Measurements from ENCODE around the gene DRAP1. TPM values are rescaled to one million over a fixed set of nuclear protein-coding genes. Genes with fewer than 3 reads are reported as not detected.

Gene DRAP1
- polyA plus RNA-seq, 6 donors from 2014 or later: 57.3 to 89.8 (median 71.1) TPM

- Mint-ChIP-seq H3K4me3 (no peak overlapping the region), H3K27ac (no peak overlapping the region), H3K9me3 (no peaks in the 10 kb centered on the region), H3K27me3 (peaks cover 0 to 4% (median 1%) of the 10 kb centered on the region in 3 donors), H3K4me1 (peaks cover 17 to 24% (median 23%) of the 10 kb centered on the region in 3 donors), H3K36me3 (no peaks in the 10 kb centered on the region)
- DNase-seq (no peak), ATAC-seq (ENCODE audit: low read depth in 2 of 2) (no peak)
Measured at GRCh38 chr11:65953471-65953870, 34.2 kb downstream of the DRAP1 start.

GRCh38 chr11:65954771-65955170 lies 35.5 kb downstream of the DRAP1 start:
- peaks cover 20 to 27% (median 25%) of the 10 kb centered on the region in 3 donors for H3K4me1 Mint-ChIP-seq
- no peaks in the 10 kb centered on the region for H3K36me3 Mint-ChIP-seq
- H3K9me3 Mint-ChIP-seq: no peaks in the 10 kb centered on the region
- no peak for DNase-seq
- peak overlapping the region in 1 of 8 donors; percentile 9 for H3K4me3 Mint-ChIP-seq
- no peak for ATAC-seq (ENCODE audit: low read depth in 2 of 2)
- H3K27me3 Mint-ChIP-seq: peaks cover 0 to 4% (median 0%) of the 10 kb centered on the region in 3 donors
- no peak overlapping the region for H3K27ac Mint-ChIP-seq

GRCh38 chr11:65958291-65958690 lies 39.1 kb downstream of the DRAP1 start:
- peak overlapping the region in 4 of 8 donors; percentile 38 to 72 (median 56) for H3K4me3 Mint-ChIP-seq
- peak overlapping the region in 2 of 6 donors; percentile 62 to 76 for H3K27ac Mint-ChIP-seq
- no peak for ATAC-seq (ENCODE audit: low read depth in 2 of 2)

GRCh38 chr11:65958774-65959420 lies 39.7 kb downstream of the DRAP1 start:
- DNase-seq: no peak
- Mint-ChIP-seq H3K9me3 (no peaks in the 10 kb centered on the region), H3K4me1 (peaks cover 49 to 52% (median 52%) of the 10 kb centered on the region in 3 donors), H3K27ac (peak overlapping the region in 2 of 6 donors; percentile 10 to 76), H3K4me3 (peak overlapping the region in 5 of 8 donors; percentile 25 to 99 (median 66)), H3K27me3 (no peaks in the 10 kb centered on the region), H3K36me3 (peaks cover 0 to 16% of the 10 kb centered on the region in 2 donors)
- no peak for ATAC-seq (ENCODE audit: low read depth in 2 of 2)

More at GRCh38 chr11:65958291-65958690, 39.1 kb downstream of the DRAP1 start:
- peaks cover 0 to 16% of the 10 kb centered on the region in 2 donors for H3K36me3 Mint-ChIP-seq
- no peak for DNase-seq
- H3K9me3 Mint-ChIP-seq: no peaks in the 10 kb centered on the region
- H3K4me1 Mint-ChIP-seq: peaks cover 44 to 47% (median 46%) of the 10 kb centered on the region in 3 donors
- H3K27me3 Mint-ChIP-seq: no peaks in the 10 kb centered on the region

GRCh38 chr11:65960824-65961266 lies 41.6 kb downstream of the DRAP1 start:
- Mint-ChIP-seq H3K27me3 (no peaks in the 10 kb centered on the region), H3K4me1 (peaks cover 59 to 64% (median 60%) of the 10 kb centered on the region in 3 donors), H3K27ac (peak overlapping the region; percentile 98 to 99 (median 99)), H3K9me3 (no peaks in the 10 kb centered on the region), H3K4me3 (peak overlapping the region; percentile 92 to 99 (median 98)), H3K36me3 (peaks cover 0 to 33% of the 10 kb centered on the region in 2 donors)
- no peak for ATAC-seq (ENCODE audit: low read depth in 2 of 2)
- no peak for DNase-seq

- Mint-ChIP-seq H3K27me3 (no peaks in the 10 kb centered on the region), H3K27ac (peak within 1 kb of the TSS; percentile 98 to 99 (median 99)), H3K36me3 (peaks cover 0 to 37% of the 10 kb centered on the region in 2 donors), H3K4me3 (peak within 1 kb of the TSS; percentile 92 to 99 (median 98)), H3K9me3 (no peaks in the 10 kb centered on the region), H3K4me1 (peaks cover 58 to 63% (median 61%) of the 10 kb centered on the region in 3 donors)
- DNase-seq (peak; percentile 93), ATAC-seq (ENCODE audit: low read depth in 2 of 2) (peak; percentile 82 to 87)
Measured at GRCh38 chr11:65961267-65962140, 42.3 kb downstream of the DRAP1 start, which contains the start of gene SART1. Gene SART1, plus strand, starts transcription at chr11:65961734. Its CDS starts 47 bp downstream, at chr11:65961781.

- Mint-ChIP-seq H3K36me3 (peaks cover 0 to 37% of the 10 kb centered on the region in 2 donors), H3K9me3 (no peaks in the 10 kb centered on the region), H3K27ac (peak overlapping the region; percentile 78 to 99 (median 94)), H3K4me3 (peak overlapping the region; percentile 83 to 99 (median 98)), H3K4me1 (peaks cover 52 to 57% (median 55%) of the 10 kb centered on the region in 3 donors), H3K27me3 (no peaks in the 10 kb centered on the region)
- ATAC-seq (ENCODE audit: low read depth in 2 of 2) (peak in 1 of 2 donors; percentile 70), DNase-seq (no peak)
Measured at GRCh38 chr11:65962141-65962564, 42.9 kb downstream of the DRAP1 start.

- Mint-ChIP-seq H3K9me3 (no peaks in the 10 kb centered on the region), H3K4me3 (peak overlapping the region in 3 of 8 donors; percentile 35 to 99 (median 80)), H3K36me3 (peaks cover 0 to 49% of the 10 kb centered on the region in 2 donors), H3K4me1 (peaks cover 45 to 53% (median 50%) of the 10 kb centered on the region in 3 donors), H3K27me3 (no peaks in the 10 kb centered on the region), H3K27ac (peak overlapping the region in 2 of 6 donors; percentile 87 to 98)
- ATAC-seq (ENCODE audit: low read depth in 2 of 2) (no peak), DNase-seq (no peak)
Measured at GRCh38 chr11:65964906-65965305, 45.7 kb downstream of the DRAP1 start.

GRCh38 chr11:65965986-65966762 lies 46.9 kb downstream of the DRAP1 start:
- H3K9me3 Mint-ChIP-seq: no peaks in the 10 kb centered on the region
- ATAC-seq (ENCODE audit: low read depth in 2 of 2): no peak
- H3K27me3 Mint-ChIP-seq: no peaks in the 10 kb centered on the region
- DNase-seq: no peak
- H3K4me3 Mint-ChIP-seq: no peak overlapping the region
- H3K36me3 Mint-ChIP-seq: peaks cover 0 to 56% of the 10 kb centered on the region in 2 donors
- peak overlapping the region in 2 of 6 donors; percentile 38 to 98 for H3K27ac Mint-ChIP-seq
- H3K4me1 Mint-ChIP-seq: peaks cover 47 to 57% (median 48%) of the 10 kb centered on the region in 3 donors

GRCh38 chr11:65967329-65967934 lies 48.2 kb downstream of the DRAP1 start:
- H3K4me3 Mint-ChIP-seq: no peak overlapping the region
- no peaks in the 10 kb centered on the region for H3K27me3 Mint-ChIP-seq
- peaks cover 39 to 55% (median 39%) of the 10 kb centered on the region in 3 donors for H3K4me1 Mint-ChIP-seq
- no peaks in the 10 kb centered on the region for H3K9me3 Mint-ChIP-seq
- ATAC-seq (ENCODE audit: low read depth in 2 of 2) (no peak), DNase-seq (no peak)
- peaks cover 4 to 46% of the 10 kb centered on the region in 2 donors for H3K36me3 Mint-ChIP-seq
- H3K27ac Mint-ChIP-seq: no peak overlapping the region

GRCh38 chr11:65968600-65969482 lies 49.6 kb downstream of the DRAP1 start:
- Mint-ChIP-seq H3K27me3 (no peaks in the 10 kb centered on the region), H3K27ac (no peak overlapping the region), H3K9me3 (no peaks in the 10 kb centered on the region), H3K4me3 (peak overlapping the region in 1 of 8 donors; percentile 18), H3K4me1 (peaks cover 26 to 41% (median 31%) of the 10 kb centered on the region in 3 donors), H3K36me3 (peaks cover 14 to 48% of the 10 kb centered on the region in 2 donors)
- ATAC-seq (ENCODE audit: low read depth in 2 of 2): no peak
- no peak for DNase-seq

Measured in naive B cell (primary cell).